ENCODE data around the gene RTP2. TPM values are rescaled to one million over a fixed set of nuclear protein-coding genes. Genes with fewer than 3 reads are reported as not detected.

The RTP2 gene
- total and polyA plus RNA-seq, 2 donors (not counting 3 experiments of a cell fraction or from before 2014, with no cell fraction given) = not detected

DNA sequence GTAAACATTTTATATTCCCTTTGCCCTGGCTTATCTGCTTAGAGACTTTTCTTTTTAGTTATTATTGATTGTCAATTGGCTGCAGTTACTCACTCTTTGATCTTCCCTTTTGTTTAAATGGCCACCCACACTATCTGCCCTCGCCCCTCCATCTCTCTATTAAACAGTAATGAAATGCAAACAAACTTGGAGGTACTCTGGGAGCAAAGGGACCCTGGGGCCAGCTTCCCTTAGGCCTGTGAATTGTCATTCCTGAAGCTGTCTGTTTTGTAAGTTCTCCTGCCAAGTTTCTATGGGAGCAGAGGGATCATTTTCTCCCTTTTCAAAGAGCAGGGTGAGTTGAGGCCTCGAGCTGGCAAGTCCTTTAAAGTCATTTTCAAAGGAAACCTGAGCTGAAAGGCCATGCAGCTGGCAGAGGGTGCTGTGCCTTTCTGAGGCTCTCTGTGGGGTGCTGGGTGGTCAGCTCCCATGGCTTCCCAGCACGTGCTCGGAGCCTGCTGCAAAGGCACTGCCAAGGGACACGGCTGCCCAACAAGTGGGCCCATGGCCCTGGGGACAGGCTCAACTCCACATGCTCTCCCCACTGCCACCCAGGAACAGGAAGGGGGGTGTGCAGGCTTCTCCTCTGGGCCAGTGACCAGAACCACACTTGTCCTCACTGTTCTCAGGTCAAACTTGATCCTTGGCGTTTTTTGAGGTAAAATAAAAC is 17.4 kb upstream of the RTP2 start:
- Histone ChIP-seq H4K20me1 (replicated peaks; ENCODE audit: control insufficient read depth, extremely low read depth, insufficient read depth, low read length) (no peaks in the 10 kb centered on the region), H3K9me3 (replicated peaks; ENCODE audit: control insufficient read depth, insufficient read depth, low read length) (no peaks in the 10 kb centered on the region), H3K4me2 (ENCODE audit: insufficient read depth, low read length) (no peak overlapping the region), H3K79me2 (ENCODE audit: control insufficient read depth, insufficient read depth, low read length) (no peaks in the 10 kb centered on the region), H3K9me1 (replicated peaks; ENCODE audit: control insufficient read depth, extremely low read depth, insufficient read depth, low read length) (no peaks in the 10 kb centered on the region), H3K27ac (ENCODE audit: insufficient read depth, low read depth, low read length) (no peak overlapping the region), H3K27me3 (ENCODE audit: control insufficient read depth in 2 of 2, insufficient read depth in 2 of 2, low read length in 2 of 2) (no peaks in the 10 kb centered on the region), H3K9ac (replicated peaks; ENCODE audit: extremely low read depth, insufficient read depth, low read length) (no peak overlapping the region), H3K4me1 (ENCODE audit: control insufficient read depth, extremely low read depth, insufficient read depth, low read length) (no peaks in the 10 kb centered on the region), H2AFZ (ENCODE audit: low read depth, low read length) (no peak overlapping the region), H3K36me3 (ENCODE audit: control insufficient read depth in 2 of 2, extremely low read depth in 1 of 2, insufficient read depth in 2 of 2, low read length in 2 of 2) (peaks cover 11 to 13% of the 10 kb centered on the region in 2 experiments), H3K4me3 (replicated peaks in 1 of 3; ENCODE audit: insufficient read depth in 1 of 3, low read depth in 1 of 3, low read length in 3 of 3) (no peak overlapping the region)
- POLR2A ChIA-PET = no interaction called here
- DNase-seq (ENCODE audit: low read depth, low spot score) = no peak
- no peak for TF ChIP-seq JUN (IDR thresholded peaks at IDR 0.05; ENCODE audit: borderline replicate concordance, insufficient read depth, insufficient read length, low read depth)
- no peak for TF ChIP-seq FOS (IDR thresholded peaks at IDR 0.05; ENCODE audit: borderline replicate concordance, insufficient read depth, low read length)
- TF ChIP-seq GATA2 (IDR thresholded peaks at IDR 0.05; ENCODE audit: insufficient read depth, insufficient read length, low read depth, low read length) = no peak
- no peak for TF ChIP-seq MYC (IDR thresholded peaks at IDR 0.05; ENCODE audit: low read depth, low read length)
- TF ChIP-seq, protein P1, sequence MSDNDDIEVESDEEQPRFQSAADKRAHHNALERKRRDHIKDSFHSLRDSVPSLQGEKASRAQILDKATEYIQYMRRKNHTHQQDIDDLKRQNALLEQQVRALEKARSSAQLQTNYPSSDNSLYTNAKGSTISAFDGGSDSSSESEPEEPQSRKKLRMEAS (IDR thresholded peaks at IDR 0.05; ENCODE audit: insufficient read depth, insufficient read length) = no peak
- TF ChIP-seq POLR2AphosphoS5 (IDR thresholded peaks at IDR 0.05; ENCODE audit: insufficient read depth, low read depth, low read length) = no peak
- TF ChIP-seq EZH2 (IDR thresholded peaks at IDR 0.05; ENCODE audit: borderline replicate concordance, low read depth, low read length, severe bottlenecking) = no peak
- no peak for TF ChIP-seq POLR2A (IDR thresholded peaks at IDR 0.05; ENCODE audit: low read depth, low read length)
- CTCF ChIA-PET = interaction anchor here (1.0 to 7.9 kb wide), 4 partner anchors 40 to 499 kb away, joined by 3 to 99 read pairs (median 3); no protein-coding TSS in a partner anchor
- no TSS peak for BruUV-seq (replicated peaks)
- intact Hi-C loops (cut with micrococcal nuclease) = no loop called here
- no peak for FAIRE-seq
- dilution Hi-C loops (cut with MboI; ENCODE audit: extremely low pct_ligation_motif_present, low sequenced_read_pairs) = no loop called here
